Stimulated activated CD8-positive, alpha-beta memory T cell treated with anti-CD3 and anti-CD28 coated beads, Interleukin-7, amount 100 ng/mL, for 48 hours (primary cell): Measurements from ENCODE around the gene KCNMA1.

ENCODE experiments used
- DNase-seq, 2 donors: peaks; one replicate each; pipeline ENCODE4 v3.0.0-alpha.2; 2020; ENCODE audit warnings: low read depth in 1 of 2; ENCODE audit errors: extremely low read depth in 1 of 2

KCNMA1 gene

DNA sequence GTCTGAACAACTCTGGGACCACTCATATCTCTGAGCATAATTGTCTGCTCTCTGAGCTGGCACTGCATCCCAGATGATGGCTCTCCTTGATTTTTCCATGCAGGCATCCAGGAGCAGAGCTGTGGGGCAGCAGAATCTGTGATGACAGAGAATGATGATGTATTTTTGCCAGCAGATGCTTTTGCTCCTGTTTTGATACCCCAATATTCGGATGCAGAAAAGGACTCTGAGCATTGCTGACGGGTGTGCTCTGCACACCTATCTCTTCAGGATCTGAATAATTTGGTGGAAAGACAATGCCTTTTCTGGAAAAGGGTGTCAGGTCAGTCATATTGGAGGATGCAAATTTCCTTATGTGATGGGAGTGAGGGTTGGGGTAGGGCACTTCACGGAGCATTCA lies 735.9 kb downstream of the KCNMA1 start:
- no peak for DNase-seq

DNA sequence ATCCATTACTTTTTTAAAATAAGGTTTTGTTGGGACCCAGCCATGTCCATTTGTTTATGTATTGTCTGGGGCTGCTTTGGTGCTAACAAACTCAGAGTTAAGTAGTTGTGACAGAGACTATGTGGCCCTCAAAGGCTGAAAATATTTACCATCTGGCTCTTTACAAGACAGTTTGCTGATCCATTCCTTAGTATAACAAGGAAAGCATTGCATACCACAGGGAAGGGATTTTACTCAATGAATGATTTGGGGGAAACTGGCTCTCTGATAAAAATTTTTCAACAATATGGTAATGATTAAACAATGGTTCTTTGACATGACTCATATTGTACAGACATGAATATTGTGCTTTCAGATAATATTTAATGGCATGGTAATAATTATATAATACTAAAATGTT lies 738.1 kb downstream of the KCNMA1 start:
- DNase-seq, result no peak

GRCh38 chr10:76892766-76893479 lies 744.7 kb downstream of the KCNMA1 start:
- DNase-seq, result no peak

DNA sequence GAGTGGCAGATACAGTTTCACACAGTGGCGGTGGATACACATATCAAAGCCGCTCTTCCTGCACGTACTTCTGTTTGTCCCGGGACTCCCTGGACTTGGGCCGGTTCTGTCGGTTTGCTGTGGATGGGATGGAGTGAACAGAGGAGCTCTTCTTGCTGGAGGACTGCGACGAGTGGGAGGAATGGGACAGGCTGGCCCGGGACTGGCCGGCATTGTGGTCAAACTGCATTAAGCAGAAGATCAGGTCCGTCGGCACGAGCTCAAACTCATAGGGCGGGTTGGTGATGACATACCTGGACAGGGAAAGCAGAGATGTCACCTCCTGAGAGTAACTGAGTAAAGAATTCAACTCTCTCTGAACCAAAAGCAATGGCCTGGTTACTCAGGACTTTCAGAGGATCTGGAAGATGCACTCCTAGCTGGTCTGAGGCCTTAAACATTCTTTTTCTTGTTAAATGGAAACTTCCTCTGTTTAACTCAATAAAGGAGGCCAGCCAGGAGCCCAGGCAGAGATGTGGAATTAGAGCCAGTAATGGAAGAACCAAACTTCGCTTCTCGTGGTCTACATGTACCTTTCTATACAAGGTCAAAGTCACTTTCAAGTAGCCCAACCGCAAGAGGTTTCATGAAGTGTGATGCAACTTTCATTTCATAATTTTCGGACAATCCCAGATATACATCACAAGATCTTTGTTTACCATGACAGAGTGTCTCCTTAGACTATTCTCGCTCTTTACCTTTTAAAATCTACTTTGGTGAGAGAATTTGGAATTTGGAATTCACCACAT lies 750.2 kb downstream of the KCNMA1 start:
- no peak for DNase-seq

DNA sequence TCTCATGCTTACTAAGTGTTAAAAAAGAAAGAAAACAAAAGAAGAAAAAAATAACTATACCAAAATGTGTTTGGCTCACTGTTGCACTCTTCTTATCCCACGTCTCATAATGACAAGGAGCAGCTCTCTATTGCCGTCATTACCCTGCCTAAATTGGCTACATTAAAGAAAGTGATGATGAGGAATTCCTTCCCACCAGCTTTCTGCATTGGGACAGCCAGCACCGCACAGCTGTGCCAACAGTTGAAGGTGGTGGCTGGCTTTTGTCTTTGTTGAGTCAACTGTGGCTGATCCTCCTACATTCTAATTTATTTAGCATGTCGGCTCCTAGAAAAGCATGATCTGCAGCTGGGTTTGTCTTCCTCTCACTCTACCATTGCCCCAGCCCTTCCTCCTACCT lies 751.8 kb downstream of the KCNMA1 start:
- no peak for DNase-seq

GRCh38 chr10:76884673-76885275 lies 752.8 kb downstream of the KCNMA1 start:
- DNase-seq, result no peak

DNA sequence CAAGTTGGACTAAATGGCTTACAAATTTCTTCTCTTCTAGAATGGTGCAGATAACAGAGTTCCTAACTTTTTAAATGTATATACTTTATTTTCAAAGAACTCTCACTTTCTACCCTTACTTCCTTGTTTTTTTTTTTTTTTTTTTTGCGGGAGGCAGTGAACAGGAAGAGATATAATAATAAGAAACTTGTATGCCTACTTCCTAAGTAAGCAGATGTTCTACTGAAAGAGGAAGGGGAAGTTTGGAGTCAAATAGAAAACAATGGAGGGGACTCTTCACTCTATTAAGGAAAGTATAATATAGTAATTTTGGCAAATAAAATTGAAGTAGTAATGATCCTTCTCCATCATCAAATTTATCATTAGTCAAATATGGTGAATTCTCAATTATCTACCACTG lies 754.0 kb downstream of the KCNMA1 start:
- DNase-seq, result no peak

DNA sequence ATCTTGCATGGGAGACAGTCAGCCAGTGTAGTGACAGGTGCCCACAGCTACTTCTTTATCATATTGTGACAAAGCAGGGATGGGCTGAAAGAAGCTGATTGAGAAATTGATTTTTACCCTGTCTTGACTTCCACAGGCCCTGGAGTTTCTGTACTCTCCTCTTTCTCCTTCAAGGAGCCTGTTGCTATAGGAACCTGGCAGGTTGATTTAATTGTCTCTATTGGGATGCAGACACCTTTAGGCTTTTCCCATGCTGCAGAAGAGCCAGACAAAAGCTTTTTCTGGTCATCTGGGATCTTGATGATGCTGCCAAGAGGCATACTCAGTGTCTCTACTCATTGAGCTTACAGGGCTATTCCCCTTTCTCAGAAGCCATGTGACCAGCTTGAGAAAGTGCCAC lies 754.8 kb downstream of the KCNMA1 start:
- no peak for DNase-seq

- DNase-seq, result no peak
These were observed 755.4 kb downstream of the KCNMA1 start for GRCh38 chr10:76882245-76882644.

- DNase-seq, result no peak
These were observed 756.0 kb downstream of the KCNMA1 start for GRCh38 chr10:76881477-76882220.

GRCh38 chr10:76880931-76881330 lies 756.7 kb downstream of the KCNMA1 start:
- no peak for DNase-seq

- DNase-seq, result no peak
These were observed 758.3 kb downstream of the KCNMA1 start for GRCh38 chr10:76879116-76879913.

DNA sequence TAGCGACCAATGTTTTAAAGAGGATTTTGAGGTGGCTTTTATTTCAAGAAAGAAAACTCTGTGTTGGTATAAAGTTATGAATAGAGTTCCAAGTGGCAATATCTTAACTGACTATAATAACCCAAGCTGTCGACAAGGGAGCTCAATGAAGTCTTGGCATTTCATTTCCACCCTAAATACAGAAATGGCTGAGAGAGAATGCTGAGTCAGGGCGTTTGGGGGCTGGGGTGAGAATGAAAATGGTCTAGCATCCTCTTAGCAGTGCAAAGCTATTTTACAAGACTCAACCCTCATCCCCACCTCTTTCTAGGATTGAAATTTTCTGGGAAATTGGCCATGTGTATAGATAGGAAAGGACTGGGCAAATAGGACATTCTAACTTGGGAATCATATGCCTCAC lies 759.1 kb downstream of the KCNMA1 start:
- DNase-seq, result no peak

GRCh38 chr10:76874896-76875295 lies 762.7 kb downstream of the KCNMA1 start:
- no peak for DNase-seq

- no peak for DNase-seq
These were observed 763.4 kb downstream of the KCNMA1 start for GRCh38 chr10:76874176-76874575.

DNA sequence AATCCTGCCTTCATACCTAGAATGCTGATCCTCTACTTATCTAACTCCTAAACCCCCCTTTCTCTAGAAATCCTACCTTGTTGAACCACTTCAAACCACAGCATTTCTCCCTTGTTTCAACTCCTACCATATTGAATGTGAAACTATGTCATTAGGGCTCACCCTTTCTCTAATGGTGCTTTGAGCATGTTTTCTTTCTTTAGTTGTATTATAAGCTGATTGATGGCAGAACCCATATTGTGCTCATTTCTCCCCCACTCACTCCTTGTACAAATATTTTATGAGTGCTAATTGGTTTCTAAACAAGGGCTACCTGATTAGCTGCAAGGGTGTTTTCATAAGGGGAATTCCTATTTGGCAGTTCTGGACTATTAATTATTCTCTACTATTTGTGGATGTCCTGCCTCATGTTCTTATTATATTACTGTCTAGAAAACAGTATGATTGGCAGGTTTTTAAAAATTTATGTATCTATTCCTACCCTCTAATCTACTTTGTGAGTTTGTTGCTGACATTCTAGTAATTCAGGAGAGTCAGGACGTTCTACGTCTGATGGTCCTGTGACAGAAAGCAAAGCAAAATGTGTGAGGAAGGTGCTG lies 765.8 kb downstream of the KCNMA1 start:
- DNase-seq, result no peak

DNA sequence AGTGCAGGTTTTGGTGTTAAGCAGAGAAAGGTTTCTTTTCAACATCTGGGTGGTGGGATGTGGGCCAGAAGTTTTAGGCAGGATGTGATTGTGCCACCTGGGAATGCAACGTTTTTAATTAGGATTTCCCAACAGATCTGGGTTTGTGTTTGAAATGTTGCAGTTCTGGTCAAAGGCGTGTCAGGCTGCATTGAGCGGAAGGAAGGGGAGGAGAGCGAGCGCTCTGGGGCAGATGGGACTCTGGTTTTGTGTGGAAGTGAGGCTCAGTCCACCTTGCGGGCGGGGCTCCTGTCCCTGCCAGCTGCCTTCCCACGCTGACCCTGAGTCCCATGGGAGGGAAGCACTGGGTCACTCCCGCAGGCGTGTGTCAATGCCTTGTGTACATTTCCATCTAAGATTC lies 767.7 kb downstream of the KCNMA1 start:
- DNase-seq, result no peak

DNA sequence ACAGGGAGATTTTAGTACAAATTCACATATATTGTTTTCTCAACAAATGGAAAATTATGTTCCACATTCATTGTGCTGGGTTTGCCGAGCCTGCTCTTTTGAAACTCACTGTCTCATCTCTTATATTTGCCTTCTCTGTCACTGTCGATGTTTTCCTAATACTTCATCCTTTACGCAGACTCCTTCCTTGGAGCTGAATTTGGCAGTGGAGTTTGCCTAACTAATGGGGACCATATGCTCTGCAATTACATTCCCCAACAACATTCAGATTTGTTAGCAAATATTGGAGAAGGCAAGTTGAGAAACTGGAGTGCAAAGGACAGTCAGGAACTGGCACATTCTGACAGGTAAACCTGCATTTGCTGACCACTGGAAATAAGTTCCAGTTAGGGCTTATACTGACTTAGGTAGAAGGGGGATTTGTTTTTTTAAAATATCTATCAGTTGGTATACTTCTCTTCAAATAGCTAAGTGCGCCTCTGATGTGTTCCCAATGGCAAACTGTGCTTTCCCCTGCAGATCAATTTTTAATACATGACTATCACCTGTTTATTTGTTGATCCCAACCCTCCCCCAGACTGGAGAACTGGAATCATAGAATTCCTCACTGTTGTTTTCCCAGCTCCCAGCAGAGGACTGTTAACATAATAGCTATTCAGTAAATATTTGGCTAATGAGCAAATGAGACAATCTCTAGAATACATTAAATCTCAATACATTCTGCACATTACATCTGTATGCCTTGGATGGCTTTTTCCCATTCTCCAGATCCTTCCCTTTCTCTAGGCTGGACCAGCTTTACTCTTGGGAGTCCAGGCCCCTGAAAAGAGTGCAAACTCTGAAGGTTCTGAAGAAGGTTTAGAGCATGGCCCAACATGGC lies 769.3 kb downstream of the KCNMA1 start:
- DNase-seq, result no peak
